Duodenal mucosa (tissue), 2 donors: ENCODE data around the gene GPC3.

ENCODE experiments used
- H3K27ac ChIP-seq: one replicate; pipeline ENCODE4 v1.7.0; 2013; ENCODE audit warnings: low read depth, low read length
- H3K27me3 ChIP-seq, 2 donors: one replicate each; pipeline ENCODE4 v1.7.0; 2013; ENCODE audit warnings: low read length in 2 of 2, control low read depth in 1 of 2; ENCODE audit not compliant: insufficient read depth in 2 of 2, control insufficient read depth in 1 of 2
- H3K36me3 ChIP-seq, 2 donors: one replicate each; pipeline ENCODE4 v1.7.0; 2013; ENCODE audit warnings: low read length in 2 of 2, control low read depth in 1 of 2; ENCODE audit not compliant: insufficient read depth in 2 of 2, control insufficient read depth in 1 of 2
- H3K4me1 ChIP-seq, 2 donors: one replicate each; pipeline ENCODE4 v1.7.0; 2013; ENCODE audit warnings: low read length in 2 of 2, control low read depth in 1 of 2; ENCODE audit not compliant: insufficient read depth in 2 of 2, control insufficient read depth in 1 of 2
- H3K4me3 ChIP-seq, 2 donors: one replicate each; pipeline ENCODE4 v1.7.0; 2013; ENCODE audit warnings: low read length in 2 of 2, low read depth in 1 of 2
- H3K9ac ChIP-seq, 2 donors: one replicate each; pipeline ENCODE4 v1.7.0; 2013; ENCODE audit warnings: low read length in 2 of 2, low read depth in 1 of 2
- H3K9me3 ChIP-seq, 2 donors: one replicate each; pipeline ENCODE4 v1.7.0; 2013; ENCODE audit warnings: low read length in 2 of 2, control low read depth in 1 of 2; ENCODE audit not compliant: control insufficient read depth in 1 of 2

GPC3 gene

DNA sequence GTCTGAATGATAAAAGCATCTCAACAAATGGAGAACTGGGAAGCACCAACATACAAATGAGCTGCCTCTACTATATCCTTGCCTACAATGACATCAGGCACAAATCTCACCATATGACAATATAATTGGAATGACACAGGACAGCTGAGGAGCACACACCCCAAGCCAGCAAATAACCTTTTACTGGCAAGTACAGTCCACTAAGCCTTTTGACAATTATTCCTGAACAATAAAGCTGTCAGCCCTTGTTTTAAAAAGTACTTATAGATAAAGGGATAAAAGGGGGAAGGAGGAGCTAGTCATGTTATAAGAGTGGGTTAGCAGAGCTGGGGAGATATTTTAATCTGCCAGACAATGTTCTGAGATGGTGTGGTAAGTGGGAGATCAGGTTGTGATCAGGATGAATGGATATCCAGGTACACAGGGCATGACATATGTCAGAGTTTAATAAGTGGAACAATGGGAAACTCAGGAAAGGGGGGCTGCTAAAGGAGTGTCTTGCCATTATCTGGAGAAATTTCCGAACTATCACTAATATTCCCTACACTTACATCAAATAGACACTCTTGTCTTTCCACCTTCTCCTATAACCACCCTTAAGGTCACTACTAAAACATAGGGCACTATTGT is 127.6 kb downstream of the GPC3 start:
- no peaks in the 10 kb centered on the region for H3K9me3 ChIP-seq
- H3K36me3 ChIP-seq: no peaks in the 10 kb centered on the region
- no peaks in the 10 kb centered on the region for H3K27me3 ChIP-seq

DNA sequence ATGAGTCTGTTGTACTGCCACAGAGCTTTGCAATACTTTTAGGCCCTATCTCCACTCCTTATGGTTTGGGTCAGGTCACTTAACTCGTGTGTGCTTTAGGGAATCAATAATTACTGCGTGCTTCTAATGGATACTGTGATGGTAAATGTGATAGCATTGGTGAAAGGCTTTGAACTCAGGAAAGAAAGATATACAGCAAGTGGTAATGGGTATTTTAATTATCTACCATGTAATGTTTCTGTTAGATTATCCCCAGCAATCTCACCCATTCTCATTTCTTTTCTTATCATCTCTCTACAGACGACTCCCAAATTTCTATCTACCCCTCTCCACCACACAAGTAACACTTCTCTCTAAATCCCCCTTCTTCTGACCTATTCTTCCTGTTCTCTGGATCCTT is 128.6 kb downstream of the GPC3 start:
- H3K4me1 ChIP-seq: no peaks in the 10 kb centered on the region
- H3K4me3 ChIP-seq: no peak overlapping the region
- H3K27me3 ChIP-seq: no peaks in the 10 kb centered on the region
- no peak overlapping the region for H3K27ac ChIP-seq
- H3K9ac ChIP-seq: no peak overlapping the region
- H3K9me3 ChIP-seq: no peaks in the 10 kb centered on the region
- no peaks in the 10 kb centered on the region for H3K36me3 ChIP-seq

More for the DNA sequence above, 127.6 kb downstream of the GPC3 start:
- H3K9ac ChIP-seq: no peak overlapping the region
- no peak overlapping the region for H3K4me3 ChIP-seq
- H3K4me1 ChIP-seq: no peaks in the 10 kb centered on the region
- H3K27ac ChIP-seq: no peak overlapping the region

DNA sequence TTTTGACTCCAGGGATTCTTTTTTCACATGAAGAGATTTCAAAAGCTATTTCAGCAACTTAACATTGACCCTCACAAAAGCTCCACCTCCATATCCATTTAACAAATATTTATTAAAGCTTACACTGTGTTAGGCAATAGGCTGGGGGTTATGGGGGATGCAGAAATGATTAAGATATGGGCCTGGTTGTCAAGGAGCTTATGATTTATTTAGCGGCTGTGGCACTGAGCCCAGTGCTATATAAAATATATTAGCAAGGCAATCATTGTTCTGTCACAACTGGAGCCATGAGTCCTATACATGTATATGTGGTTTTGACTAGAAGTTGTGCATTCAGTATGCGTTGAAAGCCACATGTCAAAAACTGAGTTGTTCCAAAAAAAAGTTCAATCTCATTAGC is 131.1 kb downstream of the GPC3 start:
- Histone ChIP-seq H3K9me3 (no peaks in the 10 kb centered on the region), H3K27ac (no peak overlapping the region), H3K4me1 (no peaks in the 10 kb centered on the region), H3K27me3 (no peaks in the 10 kb centered on the region), H3K4me3 (no peak overlapping the region), H3K36me3 (no peaks in the 10 kb centered on the region), H3K9ac (no peak overlapping the region)

DNA sequence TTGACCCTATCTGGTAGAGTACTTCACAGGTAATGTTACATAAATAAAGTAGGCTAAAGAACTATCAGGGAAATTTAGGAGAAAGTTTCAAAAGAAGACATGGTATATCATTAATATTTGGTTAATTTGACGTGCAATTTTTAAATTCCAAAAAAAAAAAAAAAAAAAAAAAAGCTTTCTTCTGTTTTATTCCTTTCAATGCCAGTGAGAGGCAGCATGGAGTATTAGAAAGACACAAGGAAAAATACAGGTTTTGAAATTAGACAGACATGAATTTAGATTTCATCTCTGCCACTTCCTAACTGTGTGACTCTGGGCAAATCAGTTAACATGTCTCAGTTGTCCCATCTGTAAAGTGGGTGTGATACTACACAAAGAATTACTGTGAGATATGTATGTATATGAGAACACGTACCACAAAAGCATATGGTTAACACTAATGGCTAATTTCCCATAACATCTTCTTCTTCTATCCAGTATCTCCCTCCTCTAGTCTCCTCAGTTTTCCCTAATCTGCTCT is 132.5 kb downstream of the GPC3 start:
- H3K27ac ChIP-seq: no peak overlapping the region
- H3K9ac ChIP-seq: no peak overlapping the region
- H3K27me3 ChIP-seq: no peaks in the 10 kb centered on the region

DNA sequence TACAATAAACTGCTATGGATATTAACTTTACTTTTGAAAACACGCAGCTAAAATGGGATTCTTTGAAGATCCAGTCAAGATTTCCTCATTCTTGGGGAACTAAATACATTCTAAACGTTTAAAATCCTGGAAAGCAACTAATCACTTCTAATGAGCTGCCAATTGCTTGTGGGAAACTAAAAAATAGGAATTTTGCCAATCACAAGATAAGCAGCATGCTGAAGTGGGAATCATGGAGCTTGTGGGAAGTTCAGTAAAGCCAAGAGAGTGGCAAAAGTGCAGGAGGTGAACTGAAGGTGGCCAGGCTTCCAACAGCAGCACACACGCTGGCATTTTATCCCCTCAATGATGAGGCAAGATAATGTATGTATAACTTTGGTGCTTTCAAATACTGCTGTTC is 133.0 kb downstream of the GPC3 start:
- Histone ChIP-seq H3K27ac (no peak overlapping the region), H3K4me3 (no peak overlapping the region), H3K4me1 (no peaks in the 10 kb centered on the region), H3K36me3 (no peaks in the 10 kb centered on the region), H3K9me3 (no peaks in the 10 kb centered on the region), H3K9ac (no peak overlapping the region), H3K27me3 (no peaks in the 10 kb centered on the region)

More for the DNA sequence above, 132.5 kb downstream of the GPC3 start:
- Histone ChIP-seq H3K9me3 (no peaks in the 10 kb centered on the region), H3K4me3 (no peak overlapping the region), H3K36me3 (no peaks in the 10 kb centered on the region), H3K4me1 (no peaks in the 10 kb centered on the region)

DNA sequence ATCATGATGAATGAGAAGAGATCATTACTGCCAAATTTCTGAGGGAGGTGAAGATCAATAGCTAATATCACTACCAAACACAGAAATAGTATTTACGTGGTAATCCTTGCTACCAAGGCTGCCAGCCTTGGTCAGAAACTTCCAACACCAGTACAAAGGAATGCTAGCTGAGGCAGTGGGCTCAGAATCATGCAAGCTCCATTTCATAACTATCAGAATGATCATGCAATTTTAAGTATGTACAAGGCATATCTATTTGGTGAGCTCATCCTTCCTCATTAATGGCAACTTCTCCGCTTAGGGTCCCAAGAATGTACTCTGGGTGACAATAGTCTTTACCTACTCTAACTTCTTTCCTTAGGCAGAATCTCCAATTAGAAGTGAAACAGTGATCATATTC is 135.0 kb downstream of the GPC3 start:
- Histone ChIP-seq H3K9me3 (no peaks in the 10 kb centered on the region), H3K36me3 (no peaks in the 10 kb centered on the region), H3K27ac (no peak overlapping the region), H3K4me3 (no peak overlapping the region), H3K27me3 (no peaks in the 10 kb centered on the region), H3K9ac (no peak overlapping the region), H3K4me1 (no peaks in the 10 kb centered on the region)

DNA sequence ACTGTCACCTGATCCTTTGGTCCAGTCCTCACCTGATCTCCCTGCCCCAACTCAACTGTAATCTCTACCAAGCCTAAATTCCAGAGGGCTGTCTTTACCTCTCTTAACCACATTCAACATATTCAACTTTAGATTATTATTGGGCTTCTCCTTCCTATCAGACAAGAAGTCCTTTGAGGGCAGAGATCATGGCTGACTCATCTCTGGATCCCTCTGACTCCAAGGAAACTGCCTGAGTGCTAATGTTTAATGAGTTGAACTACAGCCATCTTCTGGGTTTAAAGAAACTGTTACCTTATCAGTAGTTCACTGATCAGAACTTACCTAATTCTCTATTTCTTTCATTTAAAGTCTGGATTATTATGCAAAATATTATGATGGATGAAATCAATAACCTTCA is 135.7 kb downstream of the GPC3 start:
- Histone ChIP-seq H3K9me3 (no peaks in the 10 kb centered on the region), H3K36me3 (no peaks in the 10 kb centered on the region), H3K27ac (no peak overlapping the region), H3K4me1 (no peaks in the 10 kb centered on the region), H3K9ac (no peak overlapping the region), H3K27me3 (no peaks in the 10 kb centered on the region), H3K4me3 (no peak overlapping the region)

DNA sequence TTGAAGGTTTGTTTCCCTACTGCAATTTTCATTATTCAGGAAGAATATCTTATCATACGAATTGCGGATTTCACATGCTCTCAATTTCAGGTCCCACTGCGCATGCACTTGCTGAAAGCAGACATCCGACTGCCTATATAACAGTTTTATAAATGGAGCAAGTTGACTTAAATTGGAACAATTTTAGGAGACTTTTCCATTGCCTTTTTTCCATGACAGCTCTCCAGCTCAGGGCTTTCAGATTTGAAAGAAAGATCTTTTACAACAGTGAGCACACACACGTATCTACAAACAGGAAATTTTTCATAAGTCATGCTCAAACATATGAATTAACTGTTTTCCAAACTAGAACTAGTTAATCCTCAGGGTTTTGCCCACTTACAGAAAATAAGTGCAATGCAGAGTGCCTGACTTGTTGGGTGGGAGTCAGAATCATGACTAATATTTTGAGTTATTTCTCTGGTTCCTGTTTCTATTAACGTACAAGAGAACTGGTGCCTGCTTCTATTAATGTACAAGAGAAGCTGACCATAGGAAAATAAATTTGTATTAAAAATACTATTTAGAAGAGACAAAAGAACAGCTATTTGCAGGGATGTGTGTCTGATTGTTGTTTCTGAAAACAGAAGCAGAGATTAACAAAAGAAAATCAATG is 137.9 kb downstream of the GPC3 start:
- Histone ChIP-seq H3K27me3 (no peaks in the 10 kb centered on the region), H3K27ac (no peak overlapping the region), H3K36me3 (no peaks in the 10 kb centered on the region), H3K4me1 (no peaks in the 10 kb centered on the region), H3K4me3 (no peak overlapping the region), H3K9ac (no peak overlapping the region), H3K9me3 (no peaks in the 10 kb centered on the region)

DNA sequence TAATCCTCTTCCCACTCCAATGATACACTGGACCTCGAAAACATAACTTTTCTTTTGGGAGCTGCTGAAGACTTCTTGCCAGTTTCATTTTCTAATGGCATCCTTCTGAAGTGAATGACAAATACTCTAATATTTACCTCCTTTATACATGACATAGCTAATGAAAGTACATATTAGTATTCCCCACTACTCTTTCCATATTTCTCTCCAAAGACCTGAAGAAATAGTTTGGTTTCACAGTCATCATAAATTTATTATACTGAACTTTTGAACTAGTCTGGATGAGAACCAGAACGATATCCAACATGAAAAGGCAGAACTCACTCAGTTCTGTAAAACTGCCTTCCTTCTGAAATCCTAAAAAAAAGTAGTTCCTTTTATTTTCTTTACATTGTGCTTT is 139.1 kb downstream of the GPC3 start:
- Histone ChIP-seq H3K9ac (no peak overlapping the region), H3K27ac (no peak overlapping the region), H3K27me3 (no peaks in the 10 kb centered on the region), H3K36me3 (no peaks in the 10 kb centered on the region), H3K4me3 (no peak overlapping the region), H3K4me1 (no peaks in the 10 kb centered on the region), H3K9me3 (no peaks in the 10 kb centered on the region)

DNA sequence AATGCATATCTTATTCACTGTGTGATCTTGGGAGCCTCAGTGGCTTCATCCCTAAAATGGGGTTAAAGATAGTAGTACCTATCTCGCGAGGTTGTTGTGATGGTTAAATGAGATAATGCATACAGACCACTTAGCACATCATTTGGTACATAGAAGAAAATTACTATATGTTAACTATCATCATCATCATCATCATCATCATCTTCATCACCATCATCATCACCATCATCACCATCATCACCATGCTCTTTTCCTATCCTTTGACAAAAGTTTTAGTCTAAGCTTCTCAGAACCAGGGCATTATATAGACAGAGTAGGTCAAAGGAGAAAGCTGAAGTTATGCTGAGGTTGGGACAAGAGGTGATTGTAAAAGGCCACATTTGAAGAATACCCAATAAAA is 145.0 kb downstream of the GPC3 start:
- Histone ChIP-seq H3K9ac (no peak overlapping the region), H3K27ac (no peak overlapping the region), H3K36me3 (no peaks in the 10 kb centered on the region), H3K27me3 (no peaks in the 10 kb centered on the region), H3K4me3 (no peak overlapping the region), H3K4me1 (no peaks in the 10 kb centered on the region), H3K9me3 (no peaks in the 10 kb centered on the region)
